Neutrophil (primary cell): Measurements from ENCODE around the gene PGAP3.

Experiments used
- H3K27ac ChIP-seq: fragments of 200-600 bp; sonication (generic); 2 replicates; pipeline ENCODE4 v1.5.1; 2016; ENCODE audit warnings: mild to moderate bottlenecking, moderate library complexity
- H3K27me3 ChIP-seq: fragments of 200-600 bp; sonication (generic); 2 replicates; pipeline ENCODE4 v1.6.0; 2016; ENCODE audit warnings: mild to moderate bottlenecking
- H3K36me3 ChIP-seq: fragments of 200-600 bp; sonication (generic); 2 replicates; pipeline ENCODE4 v1.5.1; 2017
- H3K4me1 ChIP-seq, 2 experiments: fragments of 200-600 bp in 1 of 2; sonication (generic) in 1 of 2; 1 replicate in 1 of 2; 2 replicates in 1 of 2; pipeline versions ENCODE4 v1.5.1 to v1.6.1; 2013 to 2016; ENCODE audit warnings: low read depth in 1 of 2, low read length in 1 of 2, mild to moderate bottlenecking in 1 of 2, moderate library complexity in 1 of 2; ENCODE audit not compliant: control insufficient read depth in 1 of 2, insufficient read depth in 1 of 2
- H3K4me3 ChIP-seq, 2 experiments: fragments of 200-600 bp in 1 of 2; sonication (generic) in 1 of 2; 1 replicate in 1 of 2; 2 replicates in 1 of 2; pipeline ENCODE4 v1.5.1; 2013 to 2016; ENCODE audit warnings: low read depth in 1 of 2, low read length in 1 of 2, mild to moderate bottlenecking in 1 of 2, moderate library complexity in 1 of 2
- H3K9me3 ChIP-seq: fragments of 200-600 bp; sonication (generic); 2 replicates; pipeline ENCODE4 v1.5.1; 2016
- TF ChIP-seq, protein P1 (sequence below): fragments of 200-600 bp; sonication (generic); IDR thresholded peaks from 2 replicates; pipeline ENCODE4 v1.5.1; 2016; ENCODE audit warnings: antibody characterized with exemption

The PGAP3 gene

DNA sequence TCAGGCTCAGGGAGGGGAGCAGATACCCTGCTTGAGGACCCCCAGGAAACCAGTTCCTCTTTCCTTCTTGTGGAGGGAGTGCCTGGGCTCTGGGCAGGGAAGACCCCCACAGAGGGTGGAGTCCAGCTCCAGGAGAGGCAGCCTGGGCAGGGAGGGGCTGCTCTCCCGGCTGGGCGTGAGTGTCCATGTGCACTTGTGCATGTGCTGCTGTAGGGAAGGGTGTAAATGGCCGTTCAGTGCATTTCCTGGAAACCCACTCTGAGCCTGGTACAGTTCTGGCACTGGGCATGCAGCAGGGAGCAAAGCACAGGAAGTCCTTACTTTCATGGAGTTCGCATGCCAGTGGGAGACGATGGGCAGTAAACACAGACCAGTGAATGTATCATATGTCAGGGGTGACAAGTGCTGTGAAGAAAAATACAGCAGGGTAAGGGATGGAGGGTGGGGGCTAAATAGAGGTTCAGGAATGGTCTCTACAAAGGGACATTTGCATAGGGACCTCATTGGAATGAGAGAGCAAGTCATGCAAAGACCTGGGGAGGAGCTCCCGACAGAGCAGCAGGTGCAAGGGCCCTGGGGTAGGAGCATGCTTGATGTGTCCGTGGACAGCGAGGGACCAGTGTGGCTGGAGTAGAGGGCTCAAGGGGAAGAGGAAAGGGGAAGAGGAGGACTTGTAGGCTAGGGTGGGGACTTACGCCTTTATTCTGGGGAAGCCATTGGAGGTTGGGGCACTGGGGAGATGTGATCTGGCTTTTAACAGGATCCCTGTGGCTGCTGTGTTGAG, 45.4 kb downstream of the PGAP3 start:
- H3K4me1 ChIP-seq: peaks cover 45 to 47% of the 10 kb centered on the region in 2 experiments
- peaks cover 5% of the 10 kb centered on the region for H3K36me3 ChIP-seq
- H3K9me3 ChIP-seq: no peaks in the 10 kb centered on the region
- no peaks in the 10 kb centered on the region for H3K27me3 ChIP-seq
- TF ChIP-seq, protein P1, sequence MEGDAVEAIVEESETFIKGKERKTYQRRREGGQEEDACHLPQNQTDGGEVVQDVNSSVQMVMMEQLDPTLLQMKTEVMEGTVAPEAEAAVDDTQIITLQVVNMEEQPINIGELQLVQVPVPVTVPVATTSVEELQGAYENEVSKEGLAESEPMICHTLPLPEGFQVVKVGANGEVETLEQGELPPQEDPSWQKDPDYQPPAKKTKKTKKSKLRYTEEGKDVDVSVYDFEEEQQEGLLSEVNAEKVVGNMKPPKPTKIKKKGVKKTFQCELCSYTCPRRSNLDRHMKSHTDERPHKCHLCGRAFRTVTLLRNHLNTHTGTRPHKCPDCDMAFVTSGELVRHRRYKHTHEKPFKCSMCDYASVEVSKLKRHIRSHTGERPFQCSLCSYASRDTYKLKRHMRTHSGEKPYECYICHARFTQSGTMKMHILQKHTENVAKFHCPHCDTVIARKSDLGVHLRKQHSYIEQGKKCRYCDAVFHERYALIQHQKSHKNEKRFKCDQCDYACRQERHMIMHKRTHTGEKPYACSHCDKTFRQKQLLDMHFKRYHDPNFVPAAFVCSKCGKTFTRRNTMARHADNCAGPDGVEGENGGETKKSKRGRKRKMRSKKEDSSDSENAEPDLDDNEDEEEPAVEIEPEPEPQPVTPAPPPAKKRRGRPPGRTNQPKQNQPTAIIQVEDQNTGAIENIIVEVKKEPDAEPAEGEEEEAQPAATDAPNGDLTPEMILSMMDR: no peak
- no peak overlapping the region for H3K27ac ChIP-seq
- H3K4me3 ChIP-seq: no peak overlapping the region

DNA sequence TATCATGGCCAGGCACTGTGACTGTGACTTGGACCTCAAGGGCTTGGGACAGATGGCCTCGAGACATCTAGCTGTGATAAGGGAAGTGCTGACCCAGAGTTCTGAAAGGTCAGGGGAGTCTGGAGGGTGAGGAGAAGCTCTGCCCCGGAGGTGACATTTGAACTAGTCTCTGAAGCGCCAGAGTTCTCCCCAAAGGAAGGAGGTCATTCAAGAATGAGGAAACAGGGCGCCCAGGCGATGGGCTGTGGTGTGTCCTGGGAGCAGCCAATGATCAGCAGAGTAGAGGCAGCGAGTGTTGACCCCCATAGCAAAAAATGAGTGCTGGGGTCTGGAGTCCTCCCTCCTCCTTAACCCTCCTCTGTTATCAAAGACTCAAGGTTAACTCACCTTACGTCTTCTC, 46.0 kb downstream of the PGAP3 start:
- peaks cover 46 to 49% of the 10 kb centered on the region in 2 experiments for H3K4me1 ChIP-seq

DNA sequence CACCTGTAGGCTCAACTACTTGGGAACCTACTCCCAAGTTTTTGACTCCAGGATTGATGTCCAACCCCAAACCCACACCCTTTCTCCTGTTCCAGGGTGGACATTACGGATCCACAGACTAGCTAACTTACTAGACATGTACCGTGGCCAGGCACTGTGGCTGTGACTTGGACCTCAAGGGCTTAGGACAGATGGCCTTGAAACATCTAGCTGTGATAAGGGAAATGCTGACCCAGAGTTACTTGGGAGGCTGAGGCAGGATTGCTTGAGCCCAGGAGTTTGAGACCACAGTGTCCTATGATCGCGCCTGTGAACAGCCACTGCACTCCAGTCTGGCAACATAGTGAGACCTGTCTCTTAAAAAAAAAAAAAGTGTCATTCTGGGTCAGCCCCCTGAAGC, 46.8 kb downstream of the PGAP3 start:
- H3K4me1 ChIP-seq: peaks cover 54 to 56% of the 10 kb centered on the region in 2 experiments
- no peaks in the 10 kb centered on the region for H3K36me3 ChIP-seq
- no peaks in the 10 kb centered on the region for H3K9me3 ChIP-seq
- TF ChIP-seq, protein P1: no peak
- no peak overlapping the region for H3K4me3 ChIP-seq
- no peak overlapping the region for H3K27ac ChIP-seq
- H3K27me3 ChIP-seq: no peaks in the 10 kb centered on the region

More for the DNA sequence above, 46.0 kb downstream of the PGAP3 start:
- Histone ChIP-seq H3K9me3 (no peaks in the 10 kb centered on the region), H3K4me3 (no peak overlapping the region), H3K27me3 (no peaks in the 10 kb centered on the region), H3K27ac (no peak overlapping the region), H3K36me3 (peaks cover 5% of the 10 kb centered on the region)
- TF ChIP-seq, protein P1: no peak

DNA sequence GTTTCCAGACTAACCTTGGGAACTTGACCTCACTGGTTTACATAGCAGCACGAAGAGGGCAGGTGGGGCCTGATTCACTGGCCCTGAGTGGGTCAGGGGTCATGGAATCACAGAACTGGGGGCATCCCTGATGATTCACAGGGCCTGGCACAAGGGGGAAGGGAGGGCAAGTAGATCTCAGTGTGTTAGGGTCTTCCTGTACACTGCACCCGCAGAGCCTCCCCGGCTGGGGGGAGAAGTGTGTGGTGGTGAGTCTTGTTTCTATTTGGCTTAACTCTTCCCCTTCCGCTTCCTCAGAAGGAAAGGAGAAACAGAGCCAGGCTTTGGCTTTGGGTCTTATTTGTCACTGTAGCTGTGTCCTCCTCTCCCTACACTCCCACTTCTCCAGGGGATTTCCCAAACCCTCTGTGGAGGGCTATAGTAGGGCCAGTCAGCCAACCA, 47.2 kb downstream of the PGAP3 start:
- H3K36me3 ChIP-seq: no peaks in the 10 kb centered on the region
- no peak overlapping the region for H3K4me3 ChIP-seq
- no peaks in the 10 kb centered on the region for H3K27me3 ChIP-seq

DNA sequence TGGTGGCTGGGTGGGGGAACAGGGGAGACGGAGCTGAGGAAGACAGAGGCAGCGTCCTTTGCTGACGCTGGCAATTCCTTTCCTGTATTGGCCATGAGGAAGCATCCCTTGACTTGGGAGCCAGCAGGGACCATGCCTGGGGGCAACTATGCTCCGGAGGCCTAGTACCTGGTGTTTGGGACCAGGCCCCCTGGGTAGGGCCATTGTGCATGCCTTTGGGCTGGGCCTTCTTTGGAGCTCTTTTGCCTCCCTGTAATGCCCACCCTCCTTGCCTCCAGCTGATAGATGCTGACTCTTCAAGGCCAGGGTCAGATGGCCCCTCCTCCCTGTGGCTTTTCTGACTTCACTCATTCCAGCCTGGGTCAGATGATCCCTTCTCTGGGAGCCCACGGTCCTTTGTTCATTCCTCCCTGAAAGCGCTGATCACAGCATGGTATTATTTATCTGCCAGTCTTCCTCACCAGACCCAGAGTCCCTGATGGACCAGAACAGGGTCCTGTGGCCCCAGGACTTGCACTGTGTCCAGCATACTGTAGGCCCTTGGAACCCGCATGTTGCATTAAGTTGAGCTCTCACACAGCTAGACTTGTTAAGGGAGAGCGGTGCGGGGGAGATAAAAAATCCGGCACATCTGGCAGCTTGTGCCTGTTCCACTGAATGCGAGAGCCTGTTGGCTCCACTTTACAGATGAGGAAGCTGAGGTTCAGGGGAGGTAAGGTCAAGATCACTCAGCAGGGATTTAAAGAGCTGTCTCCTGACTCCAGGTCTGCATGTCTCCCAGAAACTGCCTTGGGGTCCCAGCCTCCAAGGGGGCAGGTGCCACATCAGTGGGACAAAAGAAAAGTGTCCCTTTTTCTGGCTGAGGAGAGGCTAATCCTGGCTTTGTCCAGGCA, 48.0 kb downstream of the PGAP3 start:
- H3K36me3 ChIP-seq: no peaks in the 10 kb centered on the region
- H3K4me1 ChIP-seq: peaks cover 66 to 69% of the 10 kb centered on the region in 2 experiments
- no peak overlapping the region for H3K4me3 ChIP-seq
- TF ChIP-seq, protein P1: no peak
- H3K27ac ChIP-seq: no peak overlapping the region
- no peaks in the 10 kb centered on the region for H3K27me3 ChIP-seq
- no peaks in the 10 kb centered on the region for H3K9me3 ChIP-seq

More for the DNA sequence above, 47.2 kb downstream of the PGAP3 start:
- Histone ChIP-seq H3K9me3 (no peaks in the 10 kb centered on the region), H3K4me1 (peaks cover 58 to 61% of the 10 kb centered on the region in 2 experiments), H3K27ac (no peak overlapping the region)
- TF ChIP-seq, protein P1: no peak
